ENCODE measurements around the gene POLE.

DNA sequence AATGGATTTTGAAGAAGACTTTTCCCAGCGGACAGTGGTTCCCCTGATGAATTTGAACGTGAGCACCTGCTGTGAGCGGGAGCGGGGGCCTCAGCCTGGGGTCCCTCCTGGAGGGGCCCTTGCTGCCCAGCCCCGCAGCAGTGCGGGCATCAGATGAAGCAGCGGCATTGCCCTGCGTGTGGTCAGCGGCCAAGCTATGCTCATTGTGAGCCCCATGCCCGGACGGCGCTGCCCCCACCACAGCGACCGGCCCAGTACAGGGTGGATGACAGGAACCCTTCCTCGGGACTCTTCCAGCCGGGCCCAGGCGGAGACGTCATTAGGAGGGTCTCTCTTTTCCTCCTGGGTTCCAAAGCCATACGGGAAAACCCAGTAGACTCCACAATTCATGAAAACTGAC is 80.2 kb downstream of the POLE start:
- TF ChIP-seq, protein P1, sequence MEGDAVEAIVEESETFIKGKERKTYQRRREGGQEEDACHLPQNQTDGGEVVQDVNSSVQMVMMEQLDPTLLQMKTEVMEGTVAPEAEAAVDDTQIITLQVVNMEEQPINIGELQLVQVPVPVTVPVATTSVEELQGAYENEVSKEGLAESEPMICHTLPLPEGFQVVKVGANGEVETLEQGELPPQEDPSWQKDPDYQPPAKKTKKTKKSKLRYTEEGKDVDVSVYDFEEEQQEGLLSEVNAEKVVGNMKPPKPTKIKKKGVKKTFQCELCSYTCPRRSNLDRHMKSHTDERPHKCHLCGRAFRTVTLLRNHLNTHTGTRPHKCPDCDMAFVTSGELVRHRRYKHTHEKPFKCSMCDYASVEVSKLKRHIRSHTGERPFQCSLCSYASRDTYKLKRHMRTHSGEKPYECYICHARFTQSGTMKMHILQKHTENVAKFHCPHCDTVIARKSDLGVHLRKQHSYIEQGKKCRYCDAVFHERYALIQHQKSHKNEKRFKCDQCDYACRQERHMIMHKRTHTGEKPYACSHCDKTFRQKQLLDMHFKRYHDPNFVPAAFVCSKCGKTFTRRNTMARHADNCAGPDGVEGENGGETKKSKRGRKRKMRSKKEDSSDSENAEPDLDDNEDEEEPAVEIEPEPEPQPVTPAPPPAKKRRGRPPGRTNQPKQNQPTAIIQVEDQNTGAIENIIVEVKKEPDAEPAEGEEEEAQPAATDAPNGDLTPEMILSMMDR (conservative IDR thresholded peaks at IDR 0.05; ENCODE audit: low read length) = no peak
- no peak for TF ChIP-seq EZH2phosphoT487 (IDR thresholded peaks at IDR 0.05; ENCODE audit: borderline replicate concordance, low read depth, low read length)
